ENCODE measurements around the gene HSF2. TPM values are rescaled to one million over a fixed set of nuclear protein-coding genes. Genes with fewer than 3 reads are reported as not detected.

The HSF2 gene
- total RNA-seq, 4 donors from 2014 or later, result 21.1 to 37.1 (median 30.7) TPM

- Histone ChIP-seq H3K4me1 (peaks cover 8 to 100% (median 12%) of the 10 kb centered on the region in 3 donors), H3K36me3 (peaks cover 0 to 27% of the 10 kb centered on the region in 2 donors), H3K4me3 (no peak overlapping the region), H3K27me3 (no peaks in the 10 kb centered on the region), H3K9me3 (no peaks in the 10 kb centered on the region), H3K27ac (no peak overlapping the region)
- no peak for TF ChIP-seq POLR2A (IDR thresholded peaks at IDR 0.05)
- TF ChIP-seq EP300 (IDR thresholded peaks at IDR 0.05), result no peak
- no peak for TF ChIP-seq POLR2AphosphoS5 (IDR thresholded peaks at IDR 0.05)
- TF ChIP-seq CTCF (IDR thresholded peaks at IDR 0.05), result no peak
- ATAC-seq, result no peak
- 79 to 92% methylated on average over 2 of the region's 2 CpGs for WGBS, 2 donors (ENCODE audit: low coverage in 1 of 2)
Measured at GRCh38 chr6:122461885-122462284, 62.4 kb downstream of the HSF2 start.

- peak within 1 kb of the TSS; percentile 67 to 99 for H3K4me3 ChIP-seq
Measured at GRCh38 chr6:122471107-122472021, 71.9 kb downstream of the HSF2 start, which contains the start of gene SERINC1. SERINC1 (minus strand) TSS chr6:122471807; CDS start chr6:122471737, 70 bp downstream.

GRCh38 chr6:122472022-122472340 is 72.5 kb downstream of the HSF2 start:
- Histone ChIP-seq H3K36me3 (peaks cover 0 to 7% of the 10 kb centered on the region in 2 donors), H3K4me3 (peak overlapping the region; percentile 67 to 99), H3K27me3 (no peaks in the 10 kb centered on the region), H3K9me3 (no peaks in the 10 kb centered on the region), H3K4me1 (peaks cover 0 to 41% (median 2%) of the 10 kb centered on the region in 3 donors), H3K27ac (peak overlapping the region; percentile 89 to 99 (median 98))
- 1 to 8% methylated on average over 8 of the region's 8 CpGs for WGBS, 2 donors (ENCODE audit: low coverage in 1 of 2)
- no peak for TF ChIP-seq POLR2A (IDR thresholded peaks at IDR 0.05)
- no peak for TF ChIP-seq POLR2AphosphoS5 (IDR thresholded peaks at IDR 0.05)
- no peak for TF ChIP-seq CTCF (IDR thresholded peaks at IDR 0.05)
- no peak for TF ChIP-seq EP300 (IDR thresholded peaks at IDR 0.05)
- no peak for ATAC-seq

More at GRCh38 chr6:122471107-122472021, 71.9 kb downstream of the HSF2 start, which contains the start of gene SERINC1:
- peak; percentile 99 for ATAC-seq
- H3K27me3 ChIP-seq, result no peaks in the 10 kb centered on the region
- 0 to 2% methylated on average over 21 to 29 of the region's 49 CpGs for WGBS, 2 donors (ENCODE audit: low coverage in 1 of 2)
- no peaks in the 10 kb centered on the region for H3K9me3 ChIP-seq
- H3K27ac ChIP-seq, result peak within 1 kb of the TSS; percentile 89 to 99 (median 98)
- peaks cover 0 to 47% (median 2%) of the 10 kb centered on the region in 3 donors for H3K4me1 ChIP-seq
- peak; percentile 74 to 88 for TF ChIP-seq POLR2A (IDR thresholded peaks at IDR 0.05)
- peak; percentile 96 for TF ChIP-seq POLR2AphosphoS5 (IDR thresholded peaks at IDR 0.05)
- no peak for TF ChIP-seq EP300 (IDR thresholded peaks at IDR 0.05)
- TF ChIP-seq CTCF (IDR thresholded peaks at IDR 0.05), result no peak
- peaks cover 0 to 10% of the 10 kb centered on the region in 2 donors for H3K36me3 ChIP-seq

- Histone ChIP-seq H3K4me3 (no peak overlapping the region), H3K27me3 (no peaks in the 10 kb centered on the region), H3K36me3 (no peaks in the 10 kb centered on the region), H3K4me1 (peaks cover 0 to 9% (median 2%) of the 10 kb centered on the region in 3 donors), H3K9me3 (no peaks in the 10 kb centered on the region), H3K27ac (no peak overlapping the region)
- ATAC-seq, result no peak
- no peak for TF ChIP-seq POLR2A (IDR thresholded peaks at IDR 0.05)
- TF ChIP-seq CTCF (IDR thresholded peaks at IDR 0.05), result peak in 1 of 4 experiments; percentile 42
Measured at GRCh38 chr6:122476131-122476530, 76.7 kb downstream of the HSF2 start.

DNA sequence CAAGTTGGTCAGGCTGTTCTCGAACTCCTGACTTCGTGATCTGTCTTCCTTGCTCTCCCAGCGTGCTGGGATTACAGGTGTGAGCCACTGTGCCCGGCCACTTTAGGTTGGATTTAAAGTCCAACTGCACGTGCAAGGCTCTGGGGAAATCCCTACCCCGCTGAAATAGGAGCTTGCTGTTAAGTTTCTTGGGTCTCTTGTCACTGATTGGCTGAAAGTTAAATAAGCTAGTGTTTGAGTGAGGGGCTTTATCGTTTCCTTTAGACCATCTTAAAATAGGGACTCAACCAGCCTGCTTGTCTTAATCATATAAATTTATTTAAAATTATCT is 83.3 kb downstream of the HSF2 start:
- Histone ChIP-seq H3K27me3 (no peaks in the 10 kb centered on the region), H3K4me3 (no peak overlapping the region), H3K27ac (no peak overlapping the region), H3K36me3 (no peaks in the 10 kb centered on the region), H3K9me3 (no peaks in the 10 kb centered on the region), H3K4me1 (no peaks in the 10 kb centered on the region)
- no peak for TF ChIP-seq POLR2AphosphoS5 (IDR thresholded peaks at IDR 0.05)
- TF ChIP-seq POLR2A (IDR thresholded peaks at IDR 0.05), result no peak
- TF ChIP-seq EP300 (IDR thresholded peaks at IDR 0.05), result no peak
- TF ChIP-seq CTCF (IDR thresholded peaks at IDR 0.05), result no peak
- 88 to 89% methylated on average over 2 to 6 of the region's 7 CpGs for WGBS, 2 donors (ENCODE audit: low coverage in 1 of 2)
- ATAC-seq, result no peak

Data from gastroesophageal sphincter (tissue), 4 donors.